CD4-positive, alpha-beta T cell treated with Interleukin-2 at 100 ng/mL for 4 hours (primary cell): ENCODE results near the gene GNB1.

Experiments
- DNase-seq: peaks from one replicate; pipeline ENCODE4 v3.0.0-alpha.2; 2020; ENCODE audit warnings: low spot score

The GNB1 gene

GRCh38 chr1:1910033-1910465 is 19.2 kb upstream of the GNB1 start:
- DNase-seq: no peak

- DNase-seq: no peak
Observed at GRCh38 chr1:1908506-1908791, 17.6 kb upstream of the GNB1 start.

DNA sequence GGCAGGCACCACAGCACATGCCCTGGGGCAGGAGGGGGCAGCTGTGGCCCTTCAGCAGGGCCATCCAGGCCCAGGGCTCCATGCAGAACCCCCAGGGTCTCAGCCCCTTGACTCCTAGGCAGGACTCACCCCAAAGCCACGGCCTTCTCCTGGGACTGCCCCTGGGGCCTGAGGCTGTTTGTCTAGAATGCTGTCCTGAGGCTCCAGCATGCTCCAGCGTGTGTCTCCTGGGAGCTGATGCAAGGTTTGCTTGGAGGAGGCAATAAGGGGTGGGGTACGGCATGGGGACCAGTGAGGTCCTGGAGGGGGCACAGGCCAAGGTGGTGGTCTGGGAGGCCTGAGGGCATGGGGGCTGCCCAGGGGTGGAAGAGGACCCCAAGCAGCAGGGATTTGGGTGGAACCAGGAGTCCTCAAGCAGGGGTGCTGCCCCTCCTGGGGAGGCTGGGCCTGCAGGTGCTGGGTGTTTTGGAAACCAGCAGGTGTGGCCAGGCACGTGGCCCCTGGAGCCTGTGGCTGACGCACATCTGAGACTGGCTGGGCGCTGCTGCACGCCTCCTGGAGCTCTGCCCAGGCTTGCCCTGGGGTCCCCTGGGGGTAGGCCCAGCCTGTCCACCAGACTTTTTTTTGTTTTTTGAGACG is 16.3 kb upstream of the GNB1 start:
- DNase-seq: no peak

DNA sequence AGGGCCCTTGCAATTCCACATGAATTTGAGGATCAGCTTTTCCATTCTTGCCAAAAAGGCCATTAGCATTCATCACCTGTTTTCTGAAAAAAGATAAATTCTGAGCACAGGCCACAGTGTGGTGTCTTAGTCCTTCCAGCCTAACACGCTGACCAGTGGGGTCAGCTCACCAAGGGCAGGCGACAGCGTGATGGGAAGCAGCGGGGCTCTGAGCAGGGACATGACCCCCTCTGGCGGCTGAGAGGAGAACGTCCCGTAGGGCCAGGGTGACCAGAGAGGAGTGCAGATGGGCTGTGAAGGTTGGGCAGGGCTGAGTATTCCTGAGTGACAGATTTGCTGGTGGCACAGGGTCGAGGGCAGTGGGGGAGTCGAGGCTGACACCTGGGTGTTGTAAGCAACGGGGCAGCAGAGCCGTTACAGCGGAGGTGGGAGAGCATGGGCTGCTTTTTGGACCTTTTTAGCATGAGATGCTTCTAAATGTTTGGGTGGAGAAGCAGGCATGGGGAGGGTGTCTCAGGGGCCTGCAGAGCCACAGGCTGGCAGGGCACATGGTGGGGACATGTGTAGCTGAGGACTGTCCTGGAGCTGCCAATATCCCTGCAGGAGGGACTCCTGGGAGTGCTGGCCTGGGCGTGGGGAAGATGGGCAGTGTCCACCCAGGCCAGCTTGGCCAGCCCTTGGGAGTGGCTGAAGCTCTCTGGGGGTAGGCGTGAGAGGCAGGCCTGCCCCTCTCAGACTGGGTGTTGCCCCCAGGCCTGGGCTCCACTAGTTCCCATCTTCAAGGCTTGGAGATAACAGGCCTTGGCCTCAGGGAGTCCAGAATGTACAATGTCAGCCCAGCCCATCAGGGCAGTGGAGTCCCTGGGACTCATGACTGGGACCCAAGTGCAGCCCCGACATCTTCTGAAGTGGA is 15.6 kb upstream of the GNB1 start:
- DNase-seq: peak; percentile 73

DNA sequence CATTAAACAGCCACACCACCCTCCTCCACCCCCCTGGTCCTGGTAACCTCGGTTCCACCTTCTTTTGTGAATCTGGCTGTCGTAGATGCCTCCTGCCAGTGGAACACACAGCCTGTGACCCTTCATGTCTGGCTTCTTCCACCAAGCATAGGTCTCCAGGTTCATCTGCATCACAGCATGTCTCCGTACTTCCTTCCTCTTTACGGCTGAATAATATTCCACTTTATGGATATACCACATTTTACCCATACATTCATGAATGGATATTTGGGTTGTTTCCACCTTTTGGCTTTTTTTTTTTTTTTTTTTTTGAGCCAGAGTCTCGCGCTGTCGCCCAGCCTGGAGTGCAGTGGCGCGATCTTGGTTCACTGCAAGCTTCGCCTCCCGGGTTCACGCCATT is 12.3 kb upstream of the GNB1 start:
- no peak for DNase-seq

GRCh38 chr1:1901641-1902294 is 10.9 kb upstream of the GNB1 start:
- DNase-seq: no peak

DNA sequence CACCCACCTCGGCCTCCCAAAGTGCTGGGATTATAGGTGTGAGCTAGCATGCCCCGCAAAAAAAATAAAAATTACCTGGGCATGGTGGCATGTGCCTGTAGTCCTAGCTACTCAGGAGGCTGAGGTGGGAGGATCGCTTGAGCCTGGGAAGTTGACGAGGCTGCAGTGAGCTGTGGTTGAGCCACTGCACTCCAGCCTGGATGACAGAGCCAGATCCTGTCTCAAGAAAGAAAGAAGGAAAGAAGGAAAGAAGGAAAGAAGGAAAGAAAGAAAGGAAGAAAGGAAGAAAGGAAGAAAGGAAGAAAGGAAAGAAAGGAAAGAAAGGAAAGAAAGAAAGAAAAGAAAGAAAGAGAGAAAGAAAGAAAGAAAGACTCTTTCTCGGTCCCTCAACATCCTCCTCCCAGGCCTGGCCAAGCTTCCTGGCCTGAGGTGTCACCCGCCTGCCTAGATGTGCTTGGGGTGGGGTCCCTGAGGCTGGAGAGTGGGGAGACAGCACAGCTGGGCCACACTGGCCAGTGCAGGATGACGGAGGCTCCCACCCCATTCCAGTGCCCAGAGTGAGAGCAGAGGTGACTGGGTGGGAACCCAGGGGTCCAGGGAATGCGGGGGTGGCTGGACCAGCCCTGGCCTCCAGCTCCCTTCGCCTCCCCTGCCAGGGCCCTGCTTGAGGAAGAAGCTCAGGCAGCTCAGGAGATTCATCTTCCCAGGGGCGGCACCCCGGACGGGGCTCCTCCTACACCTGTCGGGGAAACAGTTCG is 10.2 kb upstream of the GNB1 start:
- no peak for DNase-seq

- DNase-seq: no peak
Observed at GRCh38 chr1:1899967-1900327, 9.1 kb upstream of the GNB1 start.

DNA sequence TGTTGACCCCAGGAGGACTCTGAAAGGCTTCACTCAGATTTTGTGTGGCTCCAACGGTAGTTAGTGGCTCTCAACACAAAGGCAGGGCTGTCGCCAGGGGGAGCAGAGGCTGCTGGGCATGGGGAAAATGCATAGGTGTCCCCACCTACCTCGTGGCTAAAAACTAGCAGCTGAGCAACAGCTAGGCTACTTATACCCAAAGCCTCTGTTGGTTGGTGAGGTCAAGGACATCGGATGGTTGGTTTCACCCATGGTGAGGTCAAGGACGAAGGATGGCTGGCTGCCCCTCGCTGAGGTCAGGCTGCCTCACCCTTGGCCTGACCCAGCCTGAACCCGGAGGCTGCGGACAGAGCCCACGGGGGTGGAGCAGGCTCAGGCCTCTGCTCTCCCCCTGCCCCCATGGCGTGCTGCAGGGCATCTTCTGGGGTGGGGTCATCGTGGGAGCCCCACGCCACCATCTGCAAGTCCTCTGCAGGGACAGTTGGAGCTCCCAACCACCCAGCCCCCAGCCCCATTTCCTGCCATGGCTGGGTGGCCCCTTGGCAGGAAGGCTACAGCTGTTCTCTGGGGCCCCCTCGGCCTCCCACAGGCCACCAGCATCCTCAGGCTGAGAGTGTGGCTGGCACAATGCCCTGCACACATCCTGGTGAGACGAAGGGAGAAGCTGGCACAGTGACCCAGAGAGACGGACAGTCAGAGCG is 8.5 kb upstream of the GNB1 start:
- no peak for DNase-seq

DNA sequence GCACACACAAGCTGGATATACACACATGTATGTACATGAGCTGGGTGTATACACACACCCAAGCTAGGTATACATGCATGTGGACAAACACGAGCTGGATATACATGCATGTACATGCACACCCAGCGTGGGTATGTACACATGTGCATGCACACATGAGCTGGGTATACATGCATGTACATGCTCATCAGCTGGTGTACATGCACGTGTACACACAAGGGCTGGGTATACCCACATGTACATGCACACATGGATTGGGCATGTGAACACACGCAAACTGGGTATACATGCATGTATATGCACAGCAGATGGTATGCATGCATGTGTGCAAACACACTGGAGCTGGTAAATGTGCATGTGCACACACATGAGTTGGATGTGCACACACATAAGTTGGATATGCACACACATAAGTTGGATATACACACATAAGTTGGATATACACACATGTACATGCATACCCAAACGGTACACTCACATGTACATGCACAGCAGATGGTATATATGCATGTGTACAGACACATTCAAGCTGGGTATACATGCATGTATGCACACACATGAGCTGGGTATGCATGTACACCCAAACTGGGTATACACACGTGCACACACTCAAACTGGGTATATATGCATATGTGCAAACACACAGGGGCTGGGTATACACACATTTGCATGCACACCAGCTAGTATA is 7.5 kb upstream of the GNB1 start:
- DNase-seq: no peak

- no peak for DNase-seq
Observed at GRCh38 chr1:1895456-1896336, 4.8 kb upstream of the GNB1 start.

DNA sequence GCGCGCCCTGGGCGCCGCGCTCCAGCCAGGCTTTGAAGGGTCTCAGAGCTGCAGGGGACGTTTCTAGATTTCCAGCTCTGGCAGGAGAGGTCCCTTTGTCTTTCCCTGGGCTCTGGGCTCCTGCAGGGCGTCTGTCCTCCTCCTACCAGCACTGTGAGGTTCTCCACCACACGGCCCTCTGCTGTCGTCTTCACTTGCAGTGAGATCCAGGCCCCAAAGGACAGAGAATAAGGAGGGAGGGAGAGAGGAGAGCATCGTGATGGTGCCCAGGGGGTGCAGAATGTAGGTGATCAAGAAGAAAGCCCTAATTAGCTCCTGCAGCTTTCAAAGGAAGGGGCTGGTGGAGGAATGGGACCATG is 4.2 kb upstream of the GNB1 start:
- no peak for DNase-seq

DNA sequence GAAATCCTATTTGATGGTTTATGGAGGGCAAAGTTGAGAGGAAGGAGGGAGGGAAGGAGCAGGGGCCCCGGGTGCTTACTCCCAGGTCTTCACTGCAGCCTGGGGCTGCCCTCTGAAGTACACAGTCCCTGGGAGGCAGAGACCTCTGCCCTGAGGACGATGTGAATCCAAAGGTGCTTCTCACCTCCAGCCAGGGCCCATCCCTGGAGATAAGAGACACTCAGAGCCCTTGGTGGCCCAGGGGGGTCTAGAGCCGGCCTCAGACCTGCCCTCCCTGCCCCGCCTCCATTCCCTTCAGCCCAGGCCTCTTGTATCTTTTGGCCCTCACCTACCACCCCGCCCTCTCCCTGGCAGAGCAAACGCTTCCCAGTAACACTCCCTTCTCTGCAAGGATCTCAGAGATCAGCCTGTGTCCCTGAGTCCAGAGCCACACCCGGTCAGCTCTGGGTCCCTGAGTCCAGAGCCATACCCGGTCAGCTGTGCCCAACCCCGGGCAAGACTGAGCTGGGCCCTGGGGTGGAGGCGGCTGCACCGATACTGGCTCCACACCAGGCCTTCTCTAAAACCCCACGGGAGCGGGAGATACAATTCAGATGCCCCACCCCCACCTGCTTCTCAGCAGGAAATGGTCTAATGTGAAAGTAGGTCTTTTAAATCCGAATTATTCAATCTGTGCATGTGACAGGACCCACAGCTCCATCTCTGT is 3.6 kb upstream of the GNB1 start:
- no peak for DNase-seq

DNA sequence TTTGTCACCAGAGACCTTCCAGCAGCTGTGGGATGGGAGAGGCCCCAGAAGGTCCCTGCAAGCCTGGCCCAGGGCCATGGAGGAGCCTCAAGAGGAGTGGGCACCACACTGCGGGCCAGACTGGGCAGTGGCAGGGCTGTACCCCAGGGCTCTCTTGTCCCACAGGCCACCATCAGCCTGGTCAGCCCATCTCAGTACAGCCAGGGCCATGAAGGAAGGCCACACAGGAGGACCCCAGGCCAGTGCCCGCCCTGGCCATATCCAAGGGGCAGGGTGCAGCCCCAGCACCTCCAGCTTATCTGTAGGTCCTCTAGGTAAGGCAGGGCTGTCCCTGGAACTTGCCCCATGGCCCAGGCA is 3.1 kb upstream of the GNB1 start:
- no peak for DNase-seq

- DNase-seq: no peak
Observed at GRCh38 chr1:1893291-1893985, 2.6 kb upstream of the GNB1 start.

- DNase-seq: no peak
Observed at GRCh38 chr1:1892763-1893120, 1.9 kb upstream of the GNB1 start.

GRCh38 chr1:1892079-1892762 is 1.3 kb upstream of the GNB1 start:
- DNase-seq: no peak

DNA sequence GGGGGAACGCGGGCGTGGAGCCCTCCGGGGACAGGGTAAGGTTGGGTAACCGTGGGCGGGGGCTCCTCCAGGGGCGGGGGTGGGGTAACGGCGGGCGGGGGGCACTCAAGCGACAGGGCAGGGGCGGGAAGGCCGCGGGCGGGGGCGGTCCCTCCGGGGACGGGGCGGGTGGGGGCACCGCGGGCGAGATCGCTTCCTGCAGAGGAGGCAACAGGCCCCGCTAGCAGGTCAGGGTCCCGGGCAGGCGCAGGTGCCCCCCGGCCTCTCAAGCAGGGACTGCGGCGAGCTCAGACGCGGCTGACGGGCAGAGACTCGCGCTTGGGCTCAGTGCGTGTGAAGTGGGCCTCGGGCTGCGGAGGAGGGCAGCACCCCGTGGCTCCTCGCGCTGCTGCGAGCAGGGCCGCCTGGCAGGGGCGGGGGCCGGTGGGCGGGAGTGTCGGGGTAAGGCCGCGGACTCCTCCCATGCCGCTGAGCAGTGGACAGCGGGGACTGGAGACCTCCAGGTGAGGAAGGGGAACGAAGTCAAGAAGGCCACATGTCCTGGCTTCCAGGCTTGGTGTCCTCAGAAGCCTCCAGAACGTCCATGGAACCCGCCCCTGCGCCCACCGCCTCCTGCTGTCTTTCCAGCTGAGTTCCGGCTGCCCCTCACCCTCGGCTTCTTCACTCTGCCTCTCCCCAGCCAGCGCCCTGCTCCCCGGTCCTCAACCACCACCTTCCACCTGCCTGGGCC is 627 bp upstream of the GNB1 start:
- peak; percentile 62 for DNase-seq
